H1 (cell line): ENCODE data around the gene HOXB3. TPM values are rescaled to one million over a fixed set of nuclear protein-coding genes. Genes with fewer than 3 reads are reported as not detected.

Experiments
- CBX8 ChIP-seq: fragments of 300-800, 300-1000 bp; sonication (generic); IDR thresholded peaks from 2 replicates; pipeline ENCODE4 v1.7.1; 2016; ENCODE audit warnings: low read depth, low read length, borderline replicate concordance
- CTCF ChIP-seq, 3 experiments: IDR thresholded peaks; 1 replicate in 2 of 3; 2 replicates in 1 of 3; pipeline versions ENCODE4 v1.5.1 to v1.6.1; 2011; ENCODE audit warnings: low read length in 3 of 3, mild to moderate bottlenecking in 3 of 3, inconsistent platforms in 2 of 3, low read depth in 1 of 3, moderate library complexity in 1 of 3; ENCODE audit not compliant: insufficient read depth in 1 of 3; ENCODE audit errors: control extremely low read depth in 1 of 3
- EGR1 ChIP-seq: IDR thresholded peaks from 2 replicates; pipeline ENCODE4 v1.6.1; 2011; ENCODE audit warnings: low read depth, low read length, borderline replicate concordance
- EZH2 ChIP-seq: fragments of 200-600 bp; sonication (generic); IDR thresholded peaks from 2 replicates; pipeline ENCODE4 v1.7.1; 2012; ENCODE audit warnings: low read depth, mild to moderate bottlenecking, moderate library complexity, low read length, inconsistent platforms; ENCODE audit not compliant: severe bottlenecking
- GTF2F1 ChIP-seq: IDR thresholded peaks from 2 replicates; pipeline ENCODE4 v1.6.1; 2012; ENCODE audit warnings: low read depth, low read length, improper control_type of control experiment, borderline replicate concordance
- RFX5 ChIP-seq: IDR thresholded peaks from 2 replicates; pipeline ENCODE4 v1.6.1; 2011; ENCODE audit warnings: low read depth, low read length, improper control_type of control experiment, borderline replicate concordance
- SP1 ChIP-seq: IDR thresholded peaks from 2 replicates; pipeline ENCODE4 v1.6.1; 2011; ENCODE audit warnings: low read depth, low read length
- SUZ12 ChIP-seq: fragments of 200-600 bp; sonication (generic); IDR thresholded peaks from 2 replicates; pipeline ENCODE4 v1.6.1; 2012; ENCODE audit warnings: mild to moderate bottlenecking, inconsistent platforms, low read length, moderate library complexity, mixed read lengths
- polyA plus RNA-seq, 7 experiments: library from polyadenylated mRNA; depleted of rRNA in 3 of 7; stranded (reverse) in 5 of 7; unstranded in 2 of 7; fragments of >200 nt in 5 of 7; fragments of 200-250 nt in 2 of 7; gene quantifications; 1 replicate in 5 of 7; 2 replicates in 1 of 7; 4 replicates in 1 of 7; pipeline versions ENCODE4 v1.2.1 to v1.2.3, GENCODE V29; 2011 to 2013; ENCODE audit warnings: missing spikeins in 2 of 7, mixed read lengths in 2 of 7
- total RNA-seq: library from RNA; stranded (reverse); fragmentation: NEBNext Ultra II Directional; extraction: Animal tissue kit (Norgen Biotek cat#: 25700); gene quantifications from 2 replicates; pipeline ENCODE4 v1.2.1, GENCODE V29; 2021

The HOXB3 gene
- total and polyA plus RNA-seq, 2 of the 8 experiments (the other 6 are each of a cell fraction or from before 2014, with no cell fraction given), result not detected

- TF ChIP-seq EGR1 (0 out of 2 replicates have a peak, but pooled peaks have one; percentile 28), CTCF (IDR thresholded peaks at IDR 0.05; ENCODE audit: control extremely low read depth in 1 of 3, insufficient read depth in 1 of 3, low read depth in 1 of 3, low read length in 3 of 3) (no peak), SUZ12 (peak; percentile 54), RFX5 (no peak), GTF2F1 (no peak), CBX8 (no peak), SP1 (no peak), EZH2 (no peak)
These were observed 62.5 kb downstream of the HOXB3 start (continued) for GRCh38 chr17:48527547-48527932.
